K562 (cell line): ENCODE data around the gene TCL1B. TPM values are rescaled to one million over a fixed set of nuclear protein-coding genes. Genes with fewer than 3 reads are reported as not detected.

Experiments
- CBFB ChIP-seq: sonication (generic); formaldehyde crosslinking; IDR thresholded peaks from 2 replicates; pipeline ENCODE4 v1.4.0; 2020; ENCODE audit warnings: mild to moderate bottlenecking, missing genetic modification reagents
- MAZ ChIP-seq, 2 experiments: fragments of 450-650 bp in 1 of 2; sonication (generic) in 1 of 2; formaldehyde crosslinking; IDR thresholded peaks in 1 of 2; conservative IDR thresholded peaks in 1 of 2; 2 replicates each; pipeline versions ENCODE4 v1.4.0 to v1.5.0; 2020; ENCODE audit warnings: mild to moderate bottlenecking in 1 of 2, missing genetic modification reagents in 1 of 2
- MEF2A ChIP-seq: IDR thresholded peaks from 2 replicates; pipeline ENCODE4 v1.6.1; 2011; ENCODE audit warnings: low read depth, mild to moderate bottlenecking, low read length, moderate library complexity; ENCODE audit not compliant: control insufficient read depth
- POU5F1 ChIP-seq: fragments of 150-350 bp; IDR thresholded peaks from 2 replicates; pipeline ENCODE4 v1.6.1; 2014; ENCODE audit warnings: borderline replicate concordance, low read length, low read depth, mild to moderate bottlenecking; ENCODE audit not compliant: partially characterized antibody
- SIN3B ChIP-seq: fragments of 450-650 bp; IDR thresholded peaks from 2 replicates; pipeline ENCODE4 v1.6.1; 2017; ENCODE audit warnings: low read depth, mild to moderate bottlenecking, moderate library complexity
- TAF7 ChIP-seq: fragments of 450-650 bp; IDR thresholded peaks from 2 replicates; pipeline ENCODE4 v1.6.1; 2016; ENCODE audit warnings: missing genetic modification characterization, missing compliant biosample characterization
- ZBED1 ChIP-seq: IDR thresholded peaks from 2 replicates; pipeline ENCODE4 v1.6.1; 2014
- ZNF239 ChIP-seq: fragments of 250-450 bp; sonication (Bioruptor Pico); IDR thresholded peaks from 2 replicates; pipeline ENCODE4 v1.4.0; 2020; ENCODE audit warnings: mild to moderate bottlenecking
- ZNF431 ChIP-seq: sonication (generic); formaldehyde crosslinking; IDR thresholded peaks from 2 replicates; pipeline ENCODE4 v1.8.0; 2022; ENCODE audit warnings: mild to moderate bottlenecking, missing genetic modification reagents
- ZNF561 ChIP-seq: fragments of 450-650 bp; formaldehyde crosslinking; conservative IDR thresholded peaks from 2 replicates; pipeline ENCODE4 v1.4.0; 2020; ENCODE audit warnings: mild to moderate bottlenecking, moderate library complexity
- polyA plus RNA-seq, 8 experiments: library from polyadenylated mRNA; depleted of rRNA in 4 of 8; stranded (reverse) in 5 of 8; unstranded in 3 of 8; fragments of >200 nt; fragmentation: Nextera tagmentation in 2 of 8; fragmentation: Illumina TruSeq in 1 of 8; extraction: Ambion mirVana in 2 of 8; extraction: Trizol in 1 of 8; gene quantifications; 2 replicates each; pipeline versions ENCODE4 v1.2.1 to v1.2.3, GENCODE V29; 2011 to 2014; ENCODE audit warnings: inconsistent platforms in 1 of 8, missing spikeins in 1 of 8
- total RNA-seq, 7 experiments: library from RNA; depleted of rRNA in 6 of 7; stranded (reverse); fragments of >200 nt in 6 of 7; fragmentation: Illumina TruSeq in 2 of 7; extraction: Trizol in 2 of 7; gene quantifications; 2 replicates each; pipeline versions ENCODE4 v1.2.1 to v1.2.3, GENCODE V29; 2011 to 2021; ENCODE audit warnings: low replicate concordance in 1 of 7
- TF ChIP-seq, protein P1 (sequence below): sonication (generic); formaldehyde crosslinking; IDR thresholded peaks from 2 replicates; pipeline ENCODE4 v1.8.1; 2023; ENCODE audit warnings: mild to moderate bottlenecking, missing genetic modification reagents
- TF ChIP-seq, protein P2 (sequence below): sonication (generic); formaldehyde crosslinking; IDR thresholded peaks from 2 replicates; pipeline ENCODE4 v1.8.0; 2022; ENCODE audit warnings: mild to moderate bottlenecking, missing genetic modification reagents

TCL1B gene
- total and polyA plus RNA-seq, 9 of the 15 experiments (the other 6 are each of a cell fraction or from before 2014, with no cell fraction given) = not detected

DNA sequence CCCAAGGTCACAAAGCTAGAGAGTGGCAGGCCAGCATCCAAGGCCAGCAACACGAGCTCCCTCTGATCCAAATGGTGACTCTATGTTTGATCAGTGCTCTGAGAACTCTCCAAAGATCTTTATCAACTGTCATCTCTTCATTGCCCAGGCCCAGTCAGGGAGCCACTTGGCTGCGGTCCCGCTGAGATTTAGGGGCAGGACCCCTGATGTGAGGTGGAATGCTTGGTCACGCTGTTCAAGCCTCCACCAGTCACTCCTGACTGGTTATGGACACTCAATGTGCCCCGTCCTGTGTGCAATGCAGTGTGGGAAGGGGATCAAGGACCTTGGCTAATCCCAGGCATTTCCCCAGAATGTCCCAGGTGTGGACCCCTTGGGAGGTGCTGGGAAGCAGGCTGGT lies 19.8 kb upstream of the TCL1B start (continued):
- TF ChIP-seq, protein P1, sequence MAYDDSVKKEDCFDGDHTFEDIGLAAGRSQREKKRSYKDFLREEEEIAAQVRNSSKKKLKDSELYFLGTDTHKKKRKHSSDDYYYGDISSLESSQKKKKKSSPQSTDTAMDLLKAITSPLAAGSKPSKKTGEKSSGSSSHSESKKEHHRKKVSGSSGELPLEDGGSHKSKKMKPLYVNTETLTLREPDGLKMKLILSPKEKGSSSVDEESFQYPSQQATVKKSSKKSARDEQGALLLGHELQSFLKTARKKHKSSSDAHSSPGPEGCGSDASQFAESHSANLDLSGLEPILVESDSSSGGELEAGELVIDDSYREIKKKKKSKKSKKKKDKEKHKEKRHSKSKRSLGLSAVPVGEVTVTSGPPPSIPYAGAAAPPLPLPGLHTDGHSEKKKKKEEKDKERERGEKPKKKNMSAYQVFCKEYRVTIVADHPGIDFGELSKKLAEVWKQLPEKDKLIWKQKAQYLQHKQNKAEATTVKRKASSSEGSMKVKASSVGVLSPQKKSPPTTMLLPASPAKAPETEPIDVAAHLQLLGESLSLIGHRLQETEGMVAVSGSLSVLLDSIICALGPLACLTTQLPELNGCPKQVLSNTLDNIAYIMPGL = no peak
- TF ChIP-seq ZNF561 (CRISPR knock-in tag) (no peak), TAF7 (no peak), CBFB (CRISPR knock-in tag) (no peak), ZNF239 (CRISPR knock-in tag) (no peak), ZBED1 (no peak), POU5F1 (no peak), SIN3B (no peak), MAZ (CRISPR knock-in tag; conservative IDR thresholded peaks at IDR 0.05 in 1 of 2, IDR thresholded peaks at IDR 0.05 in 1 of 2) (no peak), ZNF431 (CRISPR knock-in tag) (no peak), MEF2A (no peak)
- TF ChIP-seq, protein P2, sequence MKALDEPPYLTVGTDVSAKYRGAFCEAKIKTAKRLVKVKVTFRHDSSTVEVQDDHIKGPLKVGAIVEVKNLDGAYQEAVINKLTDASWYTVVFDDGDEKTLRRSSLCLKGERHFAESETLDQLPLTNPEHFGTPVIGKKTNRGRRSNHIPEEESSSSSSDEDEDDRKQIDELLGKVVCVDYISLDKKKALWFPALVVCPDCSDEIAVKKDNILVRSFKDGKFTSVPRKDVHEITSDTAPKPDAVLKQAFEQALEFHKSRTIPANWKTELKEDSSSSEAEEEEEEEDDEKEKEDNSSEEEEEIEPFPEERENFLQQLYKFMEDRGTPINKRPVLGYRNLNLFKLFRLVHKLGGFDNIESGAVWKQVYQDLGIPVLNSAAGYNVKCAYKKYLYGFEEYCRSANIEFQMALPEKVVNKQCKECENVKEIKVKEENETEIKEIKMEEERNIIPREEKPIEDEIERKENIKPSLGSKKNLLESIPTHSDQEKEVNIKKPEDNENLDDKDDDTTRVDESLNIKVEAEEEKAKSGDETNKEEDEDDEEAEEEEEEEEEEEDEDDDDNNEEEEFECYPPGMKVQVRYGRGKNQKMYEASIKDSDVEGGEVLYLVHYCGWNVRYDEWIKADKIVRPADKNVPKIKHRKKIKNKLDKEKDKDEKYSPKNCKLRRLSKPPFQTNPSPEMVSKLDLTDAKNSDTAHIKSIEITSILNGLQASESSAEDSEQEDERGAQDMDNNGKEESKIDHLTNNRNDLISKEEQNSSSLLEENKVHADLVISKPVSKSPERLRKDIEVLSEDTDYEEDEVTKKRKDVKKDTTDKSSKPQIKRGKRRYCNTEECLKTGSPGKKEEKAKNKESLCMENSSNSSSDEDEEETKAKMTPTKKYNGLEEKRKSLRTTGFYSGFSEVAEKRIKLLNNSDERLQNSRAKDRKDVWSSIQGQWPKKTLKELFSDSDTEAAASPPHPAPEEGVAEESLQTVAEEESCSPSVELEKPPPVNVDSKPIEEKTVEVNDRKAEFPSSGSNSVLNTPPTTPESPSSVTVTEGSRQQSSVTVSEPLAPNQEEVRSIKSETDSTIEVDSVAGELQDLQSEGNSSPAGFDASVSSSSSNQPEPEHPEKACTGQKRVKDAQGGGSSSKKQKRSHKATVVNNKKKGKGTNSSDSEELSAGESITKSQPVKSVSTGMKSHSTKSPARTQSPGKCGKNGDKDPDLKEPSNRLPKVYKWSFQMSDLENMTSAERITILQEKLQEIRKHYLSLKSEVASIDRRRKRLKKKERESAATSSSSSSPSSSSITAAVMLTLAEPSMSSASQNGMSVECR (CRISPR knock-in tag) = no peak
